ENCODE measurements around the gene SLC18A2. TPM values are rescaled to one million over a fixed set of nuclear protein-coding genes. Genes with fewer than 3 reads are reported as not detected.

Gene SLC18A2
- total and polyA plus RNA-seq, 9 of the 15 experiments (the other 6 are each of a cell fraction or from before 2014, with no cell fraction given): 0.03 to 5.4 (median 0.40) TPM

DNA sequence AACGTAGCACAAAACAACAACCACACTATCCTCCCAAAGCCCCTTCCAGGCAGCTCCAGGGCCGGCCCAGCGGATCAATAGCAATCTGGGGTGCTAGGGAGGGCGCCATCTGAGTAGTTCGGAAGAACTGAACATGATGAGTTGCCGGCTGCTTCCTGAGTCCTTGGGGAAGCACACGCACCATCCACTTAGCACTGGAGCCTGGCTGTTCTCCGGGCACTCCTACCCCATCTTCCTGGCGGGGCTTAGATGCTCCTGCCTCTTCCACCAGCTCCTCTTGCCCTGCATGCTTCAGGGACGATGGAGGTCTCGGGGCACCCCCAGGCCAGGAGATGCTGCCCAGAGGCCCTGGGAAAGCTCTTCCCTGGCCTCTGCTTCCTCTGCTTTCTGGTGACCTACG lies 43.7 kb upstream of the SLC18A2 start, which contains the start of gene KCNK18:
Gene KCNK18 (plus strand): TSS at position 301 of the 400 bp plus-strand sequence. CDS start 0 bp downstream, at position 301.
- Histone ChIP-seq H3K9me1 (ENCODE audit: control insufficient read depth, insufficient read depth, low read length) (no peaks in the 10 kb centered on the region), H2AFZ (ENCODE audit: low read depth, low read length) (no peak within 1 kb of the TSS), H3K4me1 (replicated peaks in 1 of 2; ENCODE audit: control insufficient read depth in 2 of 2, insufficient read depth in 2 of 2, low read length in 2 of 2) (no peaks in the 10 kb centered on the region), H3K79me2 (ENCODE audit: control insufficient read depth, insufficient read depth, low read length) (no peaks in the 10 kb centered on the region), H3K9me3 (replicated peaks; ENCODE audit: control insufficient read depth, insufficient read depth, low read depth, low read length) (no peaks in the 10 kb centered on the region), H3K4me2 (ENCODE audit: insufficient read depth, low read length) (no peak within 1 kb of the TSS), H3K4me3 (no peak within 1 kb of the TSS), H3K27me3 (ENCODE audit: control insufficient read depth in 2 of 2, insufficient read depth in 2 of 2, low read length in 2 of 2) (peaks cover 0 to 16% of the 10 kb centered on the region in 2 experiments; a peak in 2 of 5 replicates), H4K20me1 (replicated peaks; ENCODE audit: control insufficient read depth, insufficient read depth, low read length) (no peaks in the 10 kb centered on the region), H3K27ac (ENCODE audit: extremely low read depth, low read depth, low read length) (no peak within 1 kb of the TSS), H3K36me3 (ENCODE audit: control insufficient read depth, insufficient read depth, low read length) (no peaks in the 10 kb centered on the region), H3K9ac (ENCODE audit: insufficient read depth in 1 of 2, low read depth in 2 of 2, low read length in 2 of 2) (no peak within 1 kb of the TSS)
- intact Hi-C loops (cut with micrococcal nuclease) (no loop called here), in situ Hi-C loops (cut with MboI) (no loop called here)
- DNase-seq (ENCODE audit: extremely low read depth in 1 of 4, low spot score in 3 of 4) (no peak), FAIRE-seq (no peak), ATAC-seq (no peak)
- 0% methylated on average over 10 of the region's 12 CpGs for WGBS (ENCODE audit: insufficient coverage, low coverage, missing lambda C conversion rate)
- TF ChIP-seq SMAD1 (IDR thresholded peaks at IDR 0.05; ENCODE audit: low read depth, low read length, partially characterized antibody): no peak
- TF ChIP-seq, protein P1, sequence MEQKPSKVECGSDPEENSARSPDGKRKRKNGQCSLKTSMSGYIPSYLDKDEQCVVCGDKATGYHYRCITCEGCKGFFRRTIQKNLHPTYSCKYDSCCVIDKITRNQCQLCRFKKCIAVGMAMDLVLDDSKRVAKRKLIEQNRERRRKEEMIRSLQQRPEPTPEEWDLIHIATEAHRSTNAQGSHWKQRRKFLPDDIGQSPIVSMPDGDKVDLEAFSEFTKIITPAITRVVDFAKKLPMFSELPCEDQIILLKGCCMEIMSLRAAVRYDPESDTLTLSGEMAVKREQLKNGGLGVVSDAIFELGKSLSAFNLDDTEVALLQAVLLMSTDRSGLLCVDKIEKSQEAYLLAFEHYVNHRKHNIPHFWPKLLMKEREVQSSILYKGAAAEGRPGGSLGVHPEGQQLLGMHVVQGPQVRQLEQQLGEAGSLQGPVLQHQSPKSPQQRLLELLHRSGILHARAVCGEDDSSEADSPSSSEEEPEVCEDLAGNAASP (IDR thresholded peaks at IDR 0.05): no peak
- no peak for TF ChIP-seq FOSL1 (tag; conservative IDR thresholded peaks at IDR 0.05)
- no peak for TF ChIP-seq NR2F6 (CRISPR knock-in tag; IDR thresholded peaks at IDR 0.05)
- no peak for TF ChIP-seq ZNF174 (CRISPR knock-in tag; IDR thresholded peaks at IDR 0.05)
- TF ChIP-seq, protein P2, sequence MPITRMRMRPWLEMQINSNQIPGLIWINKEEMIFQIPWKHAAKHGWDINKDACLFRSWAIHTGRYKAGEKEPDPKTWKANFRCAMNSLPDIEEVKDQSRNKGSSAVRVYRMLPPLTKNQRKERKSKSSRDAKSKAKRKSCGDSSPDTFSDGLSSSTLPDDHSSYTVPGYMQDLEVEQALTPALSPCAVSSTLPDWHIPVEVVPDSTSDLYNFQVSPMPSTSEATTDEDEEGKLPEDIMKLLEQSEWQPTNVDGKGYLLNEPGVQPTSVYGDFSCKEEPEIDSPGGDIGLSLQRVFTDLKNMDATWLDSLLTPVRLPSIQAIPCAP (CRISPR knock-in tag; IDR thresholded peaks at IDR 0.05; ENCODE audit: borderline replicate concordance): no peak
- no peak for TF ChIP-seq ZNF764 (CRISPR knock-in tag; IDR thresholded peaks at IDR 0.05; ENCODE audit: low read depth)
- no peak for TF ChIP-seq PRMT5 (CRISPR knock-in tag; IDR thresholded peaks at IDR 0.05)
- POLR2A ChIA-PET: interaction anchor here (0.6 kb wide), 1 partner anchor 221 kb away, joined by 3 read pairs; no protein-coding TSS in a partner anchor
- BruUV-seq (replicated peaks): no TSS peak
- CTCF ChIA-PET (ENCODE audit: low intra/inter-chr PET ratio): no interaction called here
